GM19395 (cell line): ENCODE results near the gene RADX.
A peak's percentile ranks its signal among the peaks of the same experiment; 100 is the strongest.

ENCODE experiments used
- ATAC-seq: cut with Tn5 transposase; IDR thresholded peaks from one replicate; pipeline ENCODE4 v1.9.1; 2021; ENCODE audit warnings: mild to moderate bottlenecking, moderate library complexity; ENCODE audit not compliant: unreplicated experiment

RADX gene

GRCh38 chrX:106672527-106672926 lies 60.7 kb downstream of the RADX start:
- ATAC-seq, result no peak

- ATAC-seq, result no peak
Observed at GRCh38 chrX:106680716-106681115, 68.9 kb downstream of the RADX start.

GRCh38 chrX:106684207-106684606 lies 72.4 kb downstream of the RADX start:
- no peak for ATAC-seq

DNA sequence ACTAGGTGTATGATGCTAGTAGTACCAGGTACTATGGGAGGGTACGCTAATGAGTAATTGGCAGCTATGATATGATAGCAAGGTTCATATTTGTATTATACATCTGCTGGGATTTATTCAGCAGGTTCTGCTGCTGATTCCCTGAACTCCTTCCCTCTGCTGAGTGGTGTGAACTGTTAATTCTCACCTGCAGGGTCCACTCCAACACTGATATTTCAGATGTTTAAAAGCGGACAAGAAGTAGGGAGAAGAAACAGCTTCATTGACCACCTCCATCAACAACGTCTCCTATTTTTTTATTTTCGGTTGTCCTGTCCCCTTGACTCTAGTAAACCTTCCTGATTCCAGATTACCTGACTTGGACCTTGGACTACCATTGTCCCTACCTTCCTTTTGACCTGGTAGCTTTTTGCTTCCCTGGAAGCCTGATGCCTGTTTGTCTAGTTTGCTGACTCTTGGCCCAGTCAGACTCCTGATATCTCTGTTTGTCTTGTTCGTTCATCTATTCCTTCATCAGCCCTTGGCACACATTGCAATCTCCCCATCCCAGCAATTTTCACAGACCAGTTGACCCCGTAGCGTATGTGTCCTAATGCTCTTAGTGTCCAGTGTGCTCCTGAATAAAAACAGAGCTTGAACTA lies 80.8 kb downstream of the RADX start:
- no peak for ATAC-seq

DNA sequence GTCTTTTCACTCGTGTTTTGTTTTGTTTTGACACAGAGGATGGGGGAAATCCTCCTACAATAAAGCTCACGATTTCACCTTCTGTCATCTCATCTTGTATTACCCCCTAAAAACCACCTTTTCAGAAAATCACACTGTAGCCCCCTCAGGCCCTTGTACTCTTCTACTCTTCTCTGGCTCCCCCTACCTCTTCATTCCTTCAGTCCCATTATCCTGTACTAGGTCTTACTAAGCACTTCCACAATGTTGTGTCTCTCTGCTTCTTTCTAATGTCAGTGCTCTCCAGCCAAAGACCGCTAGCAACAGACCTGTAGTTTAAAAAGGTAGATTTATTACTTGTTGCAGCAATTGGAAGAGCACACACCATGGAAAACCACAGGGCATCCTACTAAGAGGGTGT lies 84.7 kb downstream of the RADX start:
- no peak for ATAC-seq

DNA sequence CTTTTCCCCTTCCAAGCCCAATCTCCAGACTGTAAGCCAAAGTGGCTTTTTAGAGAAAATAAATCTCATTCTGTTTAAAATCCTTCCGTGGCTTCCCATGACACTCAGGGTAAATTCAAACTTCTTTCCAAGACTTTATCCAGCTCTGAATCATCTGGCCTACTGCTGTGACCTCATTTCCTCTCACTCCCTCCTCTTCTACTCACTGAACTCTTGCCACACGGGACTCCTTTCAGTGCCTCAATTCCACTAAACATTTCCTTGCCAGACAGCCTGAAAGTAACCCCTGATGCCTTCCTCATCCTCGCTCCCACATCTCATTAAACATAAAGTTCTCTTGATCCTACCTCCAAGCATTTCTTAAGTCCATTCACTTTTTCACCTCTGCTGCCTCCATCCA lies 86.9 kb downstream of the RADX start:
- ATAC-seq, result no peak

- ATAC-seq, result no peak
Observed at GRCh38 chrX:106702636-106703035, 90.9 kb downstream of the RADX start.

- no peak for ATAC-seq
Observed at GRCh38 chrX:106706466-106706865, 94.7 kb downstream of the RADX start.

GRCh38 chrX:106707771-106708454 lies 96.1 kb downstream of the RADX start:
- ATAC-seq, result no peak

DNA sequence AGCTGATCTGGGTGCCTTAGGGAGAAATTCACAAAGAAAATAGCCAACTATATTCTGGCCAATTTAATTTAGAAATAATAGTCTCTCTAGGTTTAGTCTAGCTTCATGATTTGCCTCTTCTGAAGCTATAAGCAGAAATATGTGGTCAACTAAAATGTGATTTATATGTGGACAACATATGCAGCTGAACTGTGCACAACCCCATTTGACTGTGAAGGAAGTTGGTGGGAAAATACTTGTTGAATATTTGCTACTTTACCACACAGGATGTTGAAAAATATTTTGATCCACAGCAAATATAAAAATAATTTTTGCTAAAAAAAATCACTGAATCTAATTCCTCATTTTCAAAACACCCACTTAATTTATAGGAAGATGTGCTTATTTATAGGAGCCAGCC lies 99.0 kb downstream of the RADX start:
- no peak for ATAC-seq

DNA sequence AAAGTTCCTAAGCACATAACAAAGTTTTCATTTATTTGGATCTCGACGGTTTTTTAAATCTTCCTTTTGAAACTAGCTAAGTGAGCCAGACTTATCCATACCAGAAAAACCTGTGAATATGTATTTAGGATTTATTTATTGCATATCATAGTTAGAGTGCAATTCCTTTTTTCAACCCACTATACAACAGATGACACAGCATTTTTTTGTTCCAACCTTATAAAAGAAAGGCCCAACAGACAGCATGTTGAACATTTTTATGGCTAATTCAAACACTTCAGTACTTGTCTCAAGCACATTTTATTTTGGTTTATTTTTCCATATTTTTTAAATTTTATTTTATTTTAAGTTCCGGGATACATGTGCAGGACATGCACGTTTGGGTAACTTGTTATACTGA lies 99.6 kb downstream of the RADX start:
- no peak for ATAC-seq

DNA sequence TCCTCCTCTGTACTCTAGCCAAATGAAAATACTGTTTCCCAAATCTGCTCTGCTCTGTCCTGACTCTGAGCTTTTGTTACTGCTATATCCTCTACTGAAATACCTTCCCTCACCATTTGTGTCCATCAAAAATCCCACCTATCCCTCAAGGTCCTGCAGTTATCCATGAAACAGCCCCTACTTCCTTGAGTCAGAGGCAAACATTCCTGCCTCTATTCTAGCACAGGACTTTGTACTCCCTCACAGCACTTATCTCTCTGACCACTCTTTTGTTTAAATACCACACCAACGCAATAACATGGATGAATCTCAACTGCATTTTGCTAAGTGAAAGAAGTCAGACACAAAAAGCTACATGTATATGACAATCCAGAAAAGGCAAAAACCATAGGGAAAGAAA lies 104.2 kb downstream of the RADX start:
- ATAC-seq, result no peak

- no peak for ATAC-seq
Observed at GRCh38 chrX:106716463-106716862, 104.7 kb downstream of the RADX start.

DNA sequence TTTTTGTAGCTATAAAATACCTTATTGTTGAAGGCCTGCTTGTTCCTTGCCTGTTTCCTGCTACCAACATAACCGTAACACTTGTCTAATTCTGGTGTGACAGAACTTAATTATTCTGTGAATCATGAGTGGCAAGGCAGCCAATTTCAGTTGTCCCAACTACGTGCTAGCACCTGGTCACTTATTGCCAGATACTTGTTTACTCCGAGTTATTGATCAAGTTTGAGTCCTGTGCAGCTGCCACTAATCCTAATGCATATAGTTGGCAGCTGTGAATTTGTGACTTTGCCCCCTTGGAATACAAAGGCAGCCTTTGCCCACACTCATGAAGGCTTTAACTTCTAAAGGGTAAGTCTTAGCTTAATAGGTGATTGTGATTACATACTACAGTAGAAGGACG lies 106.9 kb downstream of the RADX start:
- no peak for ATAC-seq

DNA sequence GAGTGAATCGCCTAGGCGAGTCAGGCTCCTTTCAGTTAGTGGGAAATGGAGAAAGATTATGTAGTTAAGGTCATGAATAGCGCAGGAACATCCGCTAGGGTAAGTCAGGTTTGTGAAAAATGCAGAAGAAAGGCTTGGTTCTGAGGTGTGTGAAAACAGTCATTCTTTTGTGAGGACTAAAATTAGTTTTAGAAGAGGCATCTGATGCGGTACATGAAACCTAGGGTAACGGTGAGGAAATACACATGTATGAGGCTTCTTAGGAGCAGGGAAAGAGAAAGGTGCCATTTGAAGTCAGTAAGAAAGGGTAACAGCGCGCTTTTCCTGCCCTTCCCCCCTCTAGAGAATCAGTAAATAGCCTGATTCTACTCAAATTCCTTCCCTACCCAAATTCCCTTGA lies 114.2 kb downstream of the RADX start:
- ATAC-seq, result no peak

DNA sequence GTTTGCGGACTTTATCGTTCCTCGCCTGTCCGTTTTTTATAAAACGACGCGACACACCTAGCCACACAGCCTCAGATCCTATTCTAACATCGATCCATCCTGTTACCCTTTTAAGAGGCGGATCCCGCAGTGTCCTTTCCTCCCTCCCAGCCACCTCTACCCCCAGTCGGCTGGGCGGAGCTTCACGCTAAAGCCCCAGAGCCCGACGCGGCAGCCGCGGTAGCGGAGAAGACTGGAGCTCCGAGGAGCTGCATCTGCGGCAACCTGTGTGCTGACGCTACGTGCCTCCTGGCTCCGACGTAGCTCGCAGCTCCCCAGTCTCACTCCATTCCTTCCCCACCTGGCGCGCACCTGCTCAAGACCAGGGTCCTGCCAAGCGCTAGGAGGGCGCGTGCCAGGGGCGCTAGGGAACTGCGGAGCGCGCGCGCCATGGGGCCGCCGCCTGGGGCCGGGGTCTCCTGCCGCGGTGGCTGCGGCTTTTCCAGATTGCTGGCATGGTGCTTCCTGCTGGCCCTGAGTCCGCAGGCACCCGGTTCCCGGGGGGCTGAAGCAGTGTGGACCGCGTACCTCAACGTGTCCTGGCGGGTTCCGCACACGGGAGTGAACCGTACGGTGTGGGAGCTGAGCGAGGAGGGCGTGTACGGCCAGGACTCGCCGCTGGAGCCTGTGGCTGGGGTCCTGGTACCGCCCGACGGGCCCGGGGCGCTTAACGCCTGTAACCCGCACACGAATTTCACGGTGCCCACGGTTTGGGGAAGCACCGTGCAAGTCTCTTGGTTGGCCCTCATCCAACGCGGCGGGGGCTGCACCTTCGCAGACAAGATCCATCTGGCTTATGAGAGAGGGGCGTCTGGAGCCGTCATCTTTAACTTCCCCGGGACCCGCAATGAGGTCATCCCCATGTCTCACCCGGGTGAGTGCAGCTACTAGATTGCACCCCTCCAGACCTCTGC lies 115.0 kb downstream of the RADX start, which contains the start of gene RNF128:
Gene RNF128, plus strand, starts transcription at position 217 of the 953 bp plus-strand sequence. Its CDS starts 213 bp downstream, at position 430.
- peak; percentile 72 for ATAC-seq

DNA sequence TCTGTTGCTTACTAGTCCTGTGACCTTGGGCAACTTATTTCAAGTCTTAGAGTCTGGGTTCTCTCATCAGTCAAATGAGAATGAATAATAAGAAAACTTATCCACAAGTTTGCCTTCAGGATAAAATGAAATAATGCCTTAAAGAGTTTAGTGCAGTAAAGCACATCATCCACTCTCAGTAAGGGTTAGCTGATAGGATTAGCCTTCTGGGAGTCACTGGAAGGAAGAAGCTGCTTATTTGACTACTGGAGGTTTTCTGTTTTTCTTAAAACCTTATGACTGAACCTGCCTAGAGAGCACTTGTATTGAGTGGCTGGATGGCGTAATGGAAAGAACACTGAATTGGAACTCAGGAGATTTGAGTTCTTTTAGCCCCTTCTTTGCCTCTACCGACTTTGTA lies 116.6 kb downstream of the RADX start:
- ATAC-seq, result no peak
